ENCODE measurements around the gene RASD2.

RASD2 gene

DNA sequence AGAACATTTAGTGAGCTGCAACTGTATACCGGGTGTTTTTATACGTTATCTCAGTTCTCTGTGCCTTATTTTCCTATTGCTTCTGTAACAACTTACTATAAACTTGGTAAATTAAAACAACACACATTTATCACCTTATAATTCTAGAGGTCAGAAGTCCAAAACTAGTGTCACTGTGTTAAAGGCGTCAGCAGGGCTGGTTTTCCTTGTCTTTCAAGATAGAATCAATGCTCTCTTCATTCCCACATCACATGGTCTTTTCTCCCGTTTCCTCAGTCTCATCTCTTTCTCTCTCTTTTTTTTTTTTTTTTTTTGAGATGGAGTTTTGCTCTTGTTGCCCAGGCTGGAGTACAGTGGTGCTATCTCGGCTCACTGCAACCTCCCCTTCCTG, 40.4 kb downstream of the RASD2 start:
- H3K4me3 ChIP-seq (ENCODE audit: control insufficient read depth, low read depth, low read length), result no peak overlapping the region
- no peak for DNase-seq (ENCODE audit: low read depth)
- TF ChIP-seq, protein P1, sequence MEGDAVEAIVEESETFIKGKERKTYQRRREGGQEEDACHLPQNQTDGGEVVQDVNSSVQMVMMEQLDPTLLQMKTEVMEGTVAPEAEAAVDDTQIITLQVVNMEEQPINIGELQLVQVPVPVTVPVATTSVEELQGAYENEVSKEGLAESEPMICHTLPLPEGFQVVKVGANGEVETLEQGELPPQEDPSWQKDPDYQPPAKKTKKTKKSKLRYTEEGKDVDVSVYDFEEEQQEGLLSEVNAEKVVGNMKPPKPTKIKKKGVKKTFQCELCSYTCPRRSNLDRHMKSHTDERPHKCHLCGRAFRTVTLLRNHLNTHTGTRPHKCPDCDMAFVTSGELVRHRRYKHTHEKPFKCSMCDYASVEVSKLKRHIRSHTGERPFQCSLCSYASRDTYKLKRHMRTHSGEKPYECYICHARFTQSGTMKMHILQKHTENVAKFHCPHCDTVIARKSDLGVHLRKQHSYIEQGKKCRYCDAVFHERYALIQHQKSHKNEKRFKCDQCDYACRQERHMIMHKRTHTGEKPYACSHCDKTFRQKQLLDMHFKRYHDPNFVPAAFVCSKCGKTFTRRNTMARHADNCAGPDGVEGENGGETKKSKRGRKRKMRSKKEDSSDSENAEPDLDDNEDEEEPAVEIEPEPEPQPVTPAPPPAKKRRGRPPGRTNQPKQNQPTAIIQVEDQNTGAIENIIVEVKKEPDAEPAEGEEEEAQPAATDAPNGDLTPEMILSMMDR (IDR thresholded peaks at IDR 0.05; ENCODE audit: control insufficient read depth, insufficient read depth, low read depth, low read length, missing control alignments), result no peak

DNA sequence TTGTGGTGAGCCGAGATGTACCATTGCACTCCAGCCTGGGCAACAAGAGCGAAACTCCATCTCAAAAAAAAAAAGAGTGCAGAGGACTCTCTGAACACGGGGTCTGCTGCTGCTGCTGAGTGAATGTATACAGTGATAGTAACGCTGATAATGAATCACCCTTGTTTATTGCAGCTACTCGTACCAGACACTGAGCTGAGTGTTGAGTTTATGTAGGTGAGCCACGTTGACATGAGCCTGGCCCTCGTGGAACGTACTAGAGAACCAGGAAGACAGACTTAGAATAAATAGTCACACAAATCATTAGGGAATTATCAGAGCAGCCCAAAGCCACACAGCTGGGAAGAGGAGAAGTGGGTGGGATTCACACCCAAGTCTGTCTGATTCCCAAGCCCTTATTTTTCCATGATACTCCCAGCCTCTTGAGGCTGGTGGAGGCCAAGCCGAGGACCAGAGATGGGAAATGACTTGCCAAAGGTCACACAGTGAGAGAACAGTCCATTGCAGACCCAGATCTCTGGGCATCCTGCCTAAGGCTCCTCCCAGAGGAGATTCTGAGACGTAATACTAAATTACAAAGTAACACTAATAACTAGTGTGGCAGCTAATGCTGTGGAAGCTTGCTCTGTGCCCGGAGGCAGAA, 41.7 kb downstream of the RASD2 start:
- TF ChIP-seq, protein P1 (IDR thresholded peaks at IDR 0.05; ENCODE audit: control insufficient read depth, insufficient read depth, low read depth, low read length, missing control alignments), result no peak
- DNase-seq (ENCODE audit: low read depth), result no peak
- no peak overlapping the region for H3K4me3 ChIP-seq (ENCODE audit: control insufficient read depth, low read depth, low read length)

DNA sequence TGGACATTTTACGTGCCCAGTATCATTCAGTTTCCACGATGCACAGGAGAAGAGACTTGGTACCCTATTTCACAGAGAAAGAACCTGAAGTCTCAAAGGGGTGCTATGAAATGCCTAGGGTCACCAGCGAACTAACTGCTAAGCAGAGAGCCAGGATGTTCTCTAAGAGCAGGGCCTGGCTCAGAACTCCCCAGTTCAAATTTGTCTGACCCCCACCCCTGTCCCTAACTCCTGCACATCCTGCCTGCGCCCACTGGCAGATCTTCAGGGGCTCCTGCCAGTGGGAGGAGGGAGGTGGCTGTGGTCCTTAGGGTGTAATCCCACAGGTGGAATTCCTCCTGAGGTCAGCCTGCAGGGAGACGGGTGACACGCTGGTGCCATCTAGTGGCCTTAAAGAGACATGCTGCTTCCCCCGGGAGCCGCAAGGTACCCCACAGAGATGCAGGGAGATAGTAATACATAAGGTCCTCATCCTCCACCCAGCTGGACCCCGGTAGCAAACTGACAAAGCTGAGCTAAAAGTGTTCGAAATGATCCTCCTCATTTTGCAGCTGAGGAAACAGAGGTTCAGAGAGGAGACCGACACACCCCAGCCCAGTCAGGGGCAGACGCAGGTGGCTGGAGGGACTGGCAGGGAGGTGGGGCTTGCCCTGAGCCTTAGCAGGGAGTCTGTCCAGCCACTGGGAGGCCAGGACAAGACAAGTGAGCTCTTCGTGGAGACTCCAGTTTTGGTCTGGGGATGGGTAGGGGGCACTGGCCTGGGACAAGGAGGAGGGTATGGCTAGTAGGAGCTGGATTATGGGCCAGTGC, 42.4 kb downstream of the RASD2 start:
- TF ChIP-seq, protein P1 (IDR thresholded peaks at IDR 0.05; ENCODE audit: control insufficient read depth, insufficient read depth, low read depth, low read length, missing control alignments), result peak; percentile 96
- no peak for DNase-seq (ENCODE audit: low read depth)
- H3K4me3 ChIP-seq (ENCODE audit: control insufficient read depth, low read depth, low read length), result no peak overlapping the region

GRCh38 chr22:35586771-35587170, 46.1 kb downstream of the RASD2 start:
- TF ChIP-seq, protein P1 (IDR thresholded peaks at IDR 0.05; ENCODE audit: control insufficient read depth, insufficient read depth, low read depth, low read length, missing control alignments), result no peak
- DNase-seq (ENCODE audit: low read depth), result no peak
- no peak overlapping the region for H3K4me3 ChIP-seq (ENCODE audit: control insufficient read depth, low read depth, low read length)

DNA sequence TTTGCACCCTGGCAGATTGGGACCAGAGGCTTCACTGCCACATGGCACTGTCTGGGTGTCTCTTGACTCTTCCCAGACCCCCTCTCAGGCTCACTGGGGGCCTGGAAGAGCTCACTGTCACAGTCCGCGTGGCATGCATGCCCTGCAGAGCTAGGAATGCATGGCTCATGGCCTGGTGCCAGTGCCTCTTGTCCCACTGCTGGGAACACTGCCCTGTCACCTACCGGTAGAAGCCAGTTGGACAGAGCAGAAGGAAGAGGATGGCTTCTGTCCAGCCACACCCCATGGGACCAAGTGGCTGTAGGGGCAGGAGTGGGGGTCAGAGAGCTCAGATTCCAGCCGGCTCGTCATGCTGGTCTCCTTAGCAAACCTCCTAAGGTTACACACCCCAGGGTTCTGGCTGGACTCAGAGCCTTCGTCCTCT, 46.8 kb downstream of the RASD2 start:
- H3K4me3 ChIP-seq (ENCODE audit: control insufficient read depth, low read depth, low read length), result no peak overlapping the region
- TF ChIP-seq, protein P1 (IDR thresholded peaks at IDR 0.05; ENCODE audit: control insufficient read depth, insufficient read depth, low read depth, low read length, missing control alignments), result no peak
- no peak for DNase-seq (ENCODE audit: low read depth)

GRCh38 chr22:35587896-35588295, 47.3 kb downstream of the RASD2 start:
- no peak overlapping the region for H3K4me3 ChIP-seq (ENCODE audit: control insufficient read depth, low read depth, low read length)
- TF ChIP-seq, protein P1 (IDR thresholded peaks at IDR 0.05; ENCODE audit: control insufficient read depth, insufficient read depth, low read depth, low read length, missing control alignments), result no peak
- no peak for DNase-seq (ENCODE audit: low read depth)
